GM20431 (cell line): ENCODE results near the gene ITPKB.
"Not testable (repeated sequence)": the region's sequence is repeated elsewhere in the genome, so short reads cannot be mapped to it uniquely, and the experiment has no call there.

ENCODE experiments used
- in situ Hi-C: fragments of 300-500 bp; cut with MseI, MboI; formaldehyde crosslinking; loops from one replicate; pipeline ENCODE4 v1.15.0; 2020; ENCODE audit warnings: low sequenced_read_pairs; ENCODE audit not compliant: unreplicated experiment

ITPKB gene

DNA sequence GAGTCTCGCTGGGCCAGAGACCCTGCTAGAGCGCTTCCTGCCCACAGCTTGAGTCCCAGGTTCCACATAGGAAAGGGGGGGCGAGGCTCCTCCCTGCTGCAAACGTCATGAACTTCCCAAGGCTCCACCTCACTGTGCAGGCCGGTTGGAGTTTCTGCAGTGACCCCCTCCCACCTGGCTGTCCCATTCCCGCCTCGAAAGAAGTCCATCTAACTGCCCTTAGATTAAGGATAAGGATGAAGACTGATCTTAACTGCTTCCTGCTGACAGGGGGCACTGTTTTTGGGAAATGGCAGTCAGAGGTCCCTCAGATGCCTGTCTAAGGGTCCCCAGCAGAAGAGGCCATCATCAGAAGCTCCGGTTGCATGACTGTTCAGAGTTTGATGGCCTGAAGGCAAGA lies 127.8 kb downstream of the ITPKB start:
- in situ Hi-C loops = no loop called here

- in situ Hi-C loops = no loop called here
These were observed 128.4 kb downstream of the ITPKB start for GRCh38 chr1:226610671-226611070.

- in situ Hi-C loops = no loop called here
These were observed 129.1 kb downstream of the ITPKB start for GRCh38 chr1:226609836-226610455.

DNA sequence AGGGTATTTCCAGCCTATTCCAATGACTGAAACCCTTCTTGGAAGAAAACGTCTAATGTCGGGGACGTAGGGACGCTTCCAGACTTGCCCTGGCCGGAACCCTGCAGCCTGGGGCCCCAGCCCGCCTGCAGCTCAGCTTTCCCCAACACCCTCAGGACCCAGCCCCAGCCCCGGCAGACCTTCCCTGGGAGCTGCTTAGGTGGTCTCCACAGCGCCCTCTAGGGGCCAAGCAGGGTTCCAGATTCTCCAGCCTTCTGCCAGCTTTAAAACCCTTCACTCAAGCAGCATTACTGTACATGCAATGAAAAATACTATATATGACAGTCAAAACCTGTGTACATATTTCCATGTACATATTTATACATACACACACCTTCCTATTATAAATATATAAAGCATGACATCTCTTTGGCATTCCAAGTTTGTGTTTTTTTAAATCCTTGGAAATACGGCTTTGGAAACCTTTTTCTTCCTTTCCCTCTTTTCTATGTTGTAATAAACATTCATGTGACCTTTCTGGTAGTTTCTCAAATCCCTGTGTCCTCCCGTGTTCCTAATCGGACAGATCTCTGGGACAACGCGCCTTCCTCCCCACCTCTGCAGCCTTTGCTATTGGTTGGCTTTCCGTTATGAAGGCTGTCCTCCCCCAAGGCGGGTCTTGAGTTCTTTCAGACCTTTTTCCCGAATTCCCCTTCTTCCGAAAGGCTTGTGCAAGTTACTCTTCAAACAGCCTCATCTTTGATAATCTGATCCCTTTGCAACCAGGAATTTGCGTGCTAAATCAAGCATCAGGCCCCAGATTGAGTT lies 130.2 kb downstream of the ITPKB start:
- in situ Hi-C loops = no loop called here

DNA sequence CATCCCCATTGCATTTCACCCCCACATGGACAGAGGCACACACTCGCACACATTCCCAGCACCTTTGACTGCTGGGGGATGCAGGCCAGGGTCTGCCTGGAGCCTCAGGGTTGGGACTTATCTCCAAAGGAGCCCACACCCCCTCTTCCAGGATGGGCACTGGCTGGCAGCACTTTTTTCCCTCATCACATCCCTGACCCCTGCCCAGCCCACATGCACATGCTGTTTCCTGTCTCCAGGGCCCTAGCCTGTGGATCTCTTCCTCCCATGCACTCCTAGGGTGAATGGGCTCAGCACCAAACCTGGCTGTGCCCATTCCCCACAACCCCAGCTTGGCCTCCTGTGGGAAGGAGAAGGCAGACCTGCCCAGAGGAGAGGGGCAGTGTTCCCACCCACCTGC lies 131.3 kb downstream of the ITPKB start:
- in situ Hi-C loops = no loop called here

DNA sequence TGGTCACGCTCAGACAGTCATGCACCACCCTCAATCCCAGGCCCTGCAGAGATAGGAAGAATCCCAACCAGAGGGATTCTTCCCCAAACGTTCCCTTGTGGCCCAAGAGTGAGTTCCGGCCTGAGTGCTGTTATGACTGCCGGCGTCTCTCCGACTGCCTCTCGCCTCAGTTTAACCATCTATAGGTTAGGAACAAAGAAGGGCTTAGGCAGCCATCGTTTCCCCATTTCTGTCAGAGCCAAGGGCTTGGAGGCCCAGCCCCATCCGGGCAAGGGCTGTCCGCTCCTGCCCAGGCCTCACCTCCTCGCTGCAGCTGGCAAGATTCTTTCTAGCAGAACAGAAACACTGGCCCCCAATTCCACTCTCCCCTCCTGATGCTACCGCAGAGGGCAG lies 131.8 kb downstream of the ITPKB start:
- in situ Hi-C loops = no loop called here

GRCh38 chr1:226606311-226607267 lies 132.5 kb downstream of the ITPKB start:
- in situ Hi-C loops = no loop called here

- in situ Hi-C loops = no loop called here
These were observed 133.6 kb downstream of the ITPKB start for GRCh38 chr1:226605318-226605950.

GRCh38 chr1:226604560-226605317 lies 134.3 kb downstream of the ITPKB start:
- in situ Hi-C loops = no loop called here

- in situ Hi-C loops = no loop called here
These were observed 135.1 kb downstream of the ITPKB start for GRCh38 chr1:226603858-226604559.

DNA sequence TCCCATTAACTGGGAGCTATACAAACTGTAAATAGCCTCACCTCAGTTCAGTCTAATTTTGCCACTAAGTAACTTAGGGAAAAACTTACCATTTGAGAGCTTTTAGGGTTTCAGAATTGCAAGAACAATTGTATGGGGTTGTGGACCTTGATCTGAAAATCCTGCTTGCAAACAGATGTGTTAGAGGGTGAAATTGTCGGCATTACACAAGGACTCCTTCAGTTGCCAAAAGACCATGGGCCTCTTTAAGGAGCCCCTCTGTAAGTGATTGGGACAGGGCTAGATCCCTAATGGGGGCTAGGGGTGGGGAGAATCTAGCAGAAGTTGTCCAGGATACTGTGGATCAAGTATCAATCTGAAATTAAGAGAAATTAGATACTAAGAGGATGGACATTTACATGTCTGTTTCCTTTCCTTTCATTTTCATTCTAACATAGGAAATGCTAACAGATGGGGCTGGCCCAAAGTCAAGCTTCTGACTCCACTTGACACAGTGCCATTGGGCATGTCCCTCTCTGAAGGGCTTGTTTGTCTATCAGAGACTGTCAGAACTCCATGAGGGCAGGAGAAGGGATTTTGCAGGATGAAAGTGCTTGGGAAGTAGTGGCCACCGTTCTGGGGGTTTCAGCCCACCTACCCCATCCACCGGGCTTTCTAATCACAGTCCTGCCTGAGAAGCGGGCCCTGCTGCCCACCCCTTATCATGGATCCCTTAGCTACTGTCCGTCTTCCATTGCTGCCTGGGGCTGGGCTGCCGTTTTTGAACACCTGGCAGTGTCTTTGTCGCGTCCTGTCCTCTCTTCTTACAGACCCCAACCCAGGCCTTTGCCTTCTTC lies 135.8 kb downstream of the ITPKB start:
- in situ Hi-C loops = no loop called here

DNA sequence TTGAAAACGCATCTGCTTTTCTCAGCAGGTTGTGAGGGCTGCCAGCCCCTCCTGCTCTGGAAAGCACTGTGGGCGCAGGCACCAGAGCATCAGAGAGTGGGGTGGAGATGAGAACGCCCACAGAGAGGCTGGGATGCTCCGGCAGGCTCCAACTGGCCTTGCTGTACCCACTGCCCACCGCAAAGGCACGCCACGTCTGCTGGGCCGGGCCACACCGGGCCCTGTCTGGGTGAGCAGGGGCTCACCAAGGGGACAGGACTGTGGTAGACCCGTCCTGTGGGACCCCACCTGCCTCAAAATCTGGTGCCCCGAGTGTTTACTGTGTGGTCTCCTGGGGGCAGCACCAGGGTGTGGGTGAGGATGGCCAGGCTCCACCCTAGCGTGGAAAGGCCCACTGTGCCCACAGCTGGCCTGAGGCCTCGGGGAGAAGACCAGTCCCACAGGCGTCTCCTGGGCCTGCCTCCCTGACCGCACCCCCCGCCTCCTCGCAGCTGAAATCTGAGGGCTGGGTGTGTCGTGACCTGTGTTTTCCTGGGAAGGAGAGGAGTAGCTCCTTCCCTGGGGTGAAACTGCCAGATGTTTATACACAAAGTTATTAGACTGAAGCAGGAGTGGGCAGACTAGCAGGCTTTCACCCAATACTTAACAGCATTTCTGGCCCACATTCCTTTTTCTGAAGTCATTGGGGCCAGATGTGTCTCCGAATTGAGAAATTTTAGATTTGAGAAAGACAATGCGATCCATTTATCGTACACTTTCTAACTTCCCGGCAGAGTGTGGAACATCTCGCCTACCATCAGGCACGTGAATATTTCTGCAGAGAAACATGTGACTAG lies 136.7 kb downstream of the ITPKB start:
- in situ Hi-C loops = no loop called here

DNA sequence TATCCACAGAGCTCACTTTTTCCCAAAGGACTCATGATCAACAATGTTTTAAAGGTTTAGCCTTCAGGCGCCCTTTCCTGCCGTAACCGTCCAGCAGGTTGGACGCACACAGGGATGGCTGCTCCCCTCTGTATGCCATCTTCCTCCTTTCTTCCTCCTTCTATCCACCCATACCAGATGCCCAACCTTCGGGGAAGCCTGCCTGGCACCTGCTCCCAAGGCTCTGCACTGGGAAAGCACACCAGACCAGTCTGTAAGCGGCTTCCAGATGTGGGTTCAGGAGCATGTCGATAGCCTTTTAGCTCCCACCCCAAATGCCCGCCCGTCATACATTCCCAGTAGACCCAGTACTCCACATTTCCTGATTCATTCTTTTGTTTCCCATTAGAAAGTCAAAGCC lies 137.6 kb downstream of the ITPKB start:
- in situ Hi-C loops = no loop called here

GRCh38 chr1:226600254-226600653 lies 138.8 kb downstream of the ITPKB start:
- in situ Hi-C loops = no loop called here

DNA sequence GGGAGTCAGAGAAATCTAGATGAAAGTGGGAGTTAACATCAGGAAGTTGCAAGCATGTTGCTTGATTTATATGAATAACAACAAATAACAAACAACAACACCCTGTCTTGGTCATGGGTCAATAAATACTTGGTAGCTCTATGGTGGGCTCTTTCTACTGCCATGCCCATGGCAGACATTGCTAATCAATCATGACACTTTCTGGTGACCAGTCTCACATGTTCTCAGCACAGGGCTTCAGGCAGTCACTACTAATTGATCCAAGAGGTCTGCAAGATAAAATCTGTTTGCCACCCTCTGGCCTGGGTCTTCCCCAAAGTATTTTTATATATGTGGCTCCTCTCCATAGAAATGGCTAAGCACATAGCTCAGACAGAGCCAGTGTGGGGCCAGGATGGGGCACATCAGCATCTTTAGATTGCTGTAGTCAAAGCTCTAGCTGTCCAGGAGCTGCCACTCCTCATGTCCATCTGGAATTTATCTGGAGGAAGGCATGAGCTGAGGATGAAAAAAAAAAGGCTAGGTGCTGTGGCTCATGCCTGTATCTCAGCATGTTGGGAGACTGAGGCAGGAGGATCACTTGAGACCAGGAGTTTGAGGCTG lies 139.3 kb downstream of the ITPKB start:
- in situ Hi-C loops = no loop called here

GRCh38 chr1:226598955-226599354 lies 140.1 kb downstream of the ITPKB start:
- in situ Hi-C loops = not testable (repeated sequence)

GRCh38 chr1:226598455-226598849 lies 140.6 kb downstream of the ITPKB start:
- in situ Hi-C loops = no loop called here
